Left lung (tissue), 10 donors: ENCODE data around the gene LIG3. TPM values are rescaled to one million over a fixed set of nuclear protein-coding genes. Genes with fewer than 3 reads are reported as not detected.

Experiments
- ATAC-seq: fragments of 200-7000 bp; cut with Tn5 transposase; one replicate; pipeline ENCODE4 v1.9.1; 2020; ENCODE audit warnings: moderate library complexity
- DNase-seq, 4 donors: peaks; one replicate each; pipeline ENCODE4 v3.0.0-alpha.2; 2013 to 2020
- H3K27ac ChIP-seq, 2 donors: fragments of 200-600 bp; sonication (generic) in 1 of 2; one replicate each; pipeline versions ENCODE4 v1.5.0 to v1.8.0; 2020 to 2021
- H3K27me3 ChIP-seq, 2 donors: fragments of 200-600 bp; sonication (generic) in 1 of 2; one replicate each; pipeline versions ENCODE4 v1.5.0 to v1.8.0; 2020 to 2021
- H3K36me3 ChIP-seq, 2 donors: fragments of 200-600 bp; sonication (generic) in 1 of 2; one replicate each; pipeline versions ENCODE4 v1.5.0 to v1.8.0; 2020 to 2021
- H3K4me1 ChIP-seq, 2 donors: fragments of 200-600 bp; one replicate each; pipeline ENCODE4 v1.8.0; 2021
- H3K4me3 ChIP-seq, 2 donors: fragments of 200-600 bp; sonication (generic) in 1 of 2; one replicate each; pipeline versions ENCODE4 v1.5.0 to v1.8.0; 2020 to 2021; ENCODE audit warnings: mild to moderate bottlenecking in 1 of 2
- H3K9me3 ChIP-seq, 2 donors: fragments of 200-600 bp; sonication (generic) in 1 of 2; one replicate each; pipeline versions ENCODE4 v1.5.0 to v1.8.0; 2020 to 2021
- intact Hi-C, 2 donors: fragments of 100-400 bp; cut with DNase I; formaldehyde crosslinking; loops; one replicate each; pipeline versions ENCODE4 v1.11.2 to v1.14.2; 2022
- polyA plus RNA-seq, 6 donors: library from polyadenylated mRNA; unstranded; fragments of 120-200 nt; gene quantifications; one replicate each; pipeline ENCODE4 v1.2.1, GENCODE V29; 2013; ENCODE audit not compliant: insufficient read length in 6 of 6
- total RNA-seq, 2 donors: library from RNA; stranded (reverse); fragmentation: NEBNext Ultra II Directional; extraction: Animal tissue kit (Norgen Biotek cat#: 25700); gene quantifications; one replicate each; pipeline ENCODE4 v1.2.1, GENCODE V29; 2021
- TF ChIP-seq, protein P1 (sequence below), 2 donors: fragments of 200-600 bp; sonication (generic) in 1 of 2; IDR thresholded peaks; one replicate each; pipeline versions ENCODE4 v1.5.0 to v1.8.0; 2021; ENCODE audit warnings: antibody characterized with exemption in 2 of 2
- donor health status: DM: no; HTN: yes; CAD: no.
- donor health status: DM: no; HTN: no; CAD: no.

The LIG3 gene
- total and polyA plus RNA-seq, 8 donors = 27.3 to 43.7 (median 32.0) TPM

GRCh38 chr17:35052241-35052610, 71.9 kb downstream of the LIG3 start:
- ATAC-seq (peak; percentile 20), DNase-seq (no peak)
- Histone ChIP-seq H3K9me3 (no peaks in the 10 kb centered on the region), H3K4me1 (peaks cover 20 to 31% of the 10 kb centered on the region in 2 donors), H3K36me3 (no peaks in the 10 kb centered on the region), H3K27me3 (no peaks in the 10 kb centered on the region), H3K27ac (peak overlapping the region; percentile 65 to 89), H3K4me3 (no peak overlapping the region)
- intact Hi-C loops = no loop called here
- TF ChIP-seq, protein P1, sequence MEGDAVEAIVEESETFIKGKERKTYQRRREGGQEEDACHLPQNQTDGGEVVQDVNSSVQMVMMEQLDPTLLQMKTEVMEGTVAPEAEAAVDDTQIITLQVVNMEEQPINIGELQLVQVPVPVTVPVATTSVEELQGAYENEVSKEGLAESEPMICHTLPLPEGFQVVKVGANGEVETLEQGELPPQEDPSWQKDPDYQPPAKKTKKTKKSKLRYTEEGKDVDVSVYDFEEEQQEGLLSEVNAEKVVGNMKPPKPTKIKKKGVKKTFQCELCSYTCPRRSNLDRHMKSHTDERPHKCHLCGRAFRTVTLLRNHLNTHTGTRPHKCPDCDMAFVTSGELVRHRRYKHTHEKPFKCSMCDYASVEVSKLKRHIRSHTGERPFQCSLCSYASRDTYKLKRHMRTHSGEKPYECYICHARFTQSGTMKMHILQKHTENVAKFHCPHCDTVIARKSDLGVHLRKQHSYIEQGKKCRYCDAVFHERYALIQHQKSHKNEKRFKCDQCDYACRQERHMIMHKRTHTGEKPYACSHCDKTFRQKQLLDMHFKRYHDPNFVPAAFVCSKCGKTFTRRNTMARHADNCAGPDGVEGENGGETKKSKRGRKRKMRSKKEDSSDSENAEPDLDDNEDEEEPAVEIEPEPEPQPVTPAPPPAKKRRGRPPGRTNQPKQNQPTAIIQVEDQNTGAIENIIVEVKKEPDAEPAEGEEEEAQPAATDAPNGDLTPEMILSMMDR (IDR thresholded peaks at IDR 0.05) = no peak

DNA sequence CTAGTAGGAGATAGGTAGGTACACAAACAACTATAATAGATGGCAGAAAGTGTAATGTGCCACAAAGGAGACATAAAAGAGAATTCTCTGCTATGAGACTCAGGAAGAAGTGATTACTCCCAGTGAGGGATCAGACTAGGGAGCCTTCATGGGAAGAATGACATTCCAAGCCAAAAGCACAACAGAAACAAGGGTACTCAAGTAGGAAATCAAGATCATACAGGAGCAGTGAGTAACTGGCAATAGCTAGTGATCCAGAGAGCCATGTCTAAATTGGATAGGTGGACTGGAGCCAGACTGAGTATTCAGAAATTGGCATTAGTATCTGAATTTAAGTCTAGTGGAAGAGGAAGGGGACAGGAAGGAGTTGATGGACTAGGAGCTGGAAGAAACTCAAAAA, 72.5 kb downstream of the LIG3 start:
- TF ChIP-seq, protein P1 (IDR thresholded peaks at IDR 0.05) = no peak
- Histone ChIP-seq H3K4me3 (no peak overlapping the region), H3K27me3 (no peaks in the 10 kb centered on the region)

GRCh38 chr17:35053204-35053603, 72.9 kb downstream of the LIG3 start:
- Histone ChIP-seq H3K27me3 (no peaks in the 10 kb centered on the region), H3K27ac (peak overlapping the region in 1 of 2 donors; percentile 89), H3K36me3 (no peaks in the 10 kb centered on the region), H3K4me1 (peaks cover 20 to 31% of the 10 kb centered on the region in 2 donors), H3K9me3 (no peaks in the 10 kb centered on the region), H3K4me3 (no peak overlapping the region)
- no peak for DNase-seq
- intact Hi-C loops = no loop called here
- TF ChIP-seq, protein P1 (IDR thresholded peaks at IDR 0.05) = no peak
- no peak for ATAC-seq

More for the DNA sequence above, 72.5 kb downstream of the LIG3 start:
- H3K9me3 ChIP-seq = no peaks in the 10 kb centered on the region
- H3K36me3 ChIP-seq = no peaks in the 10 kb centered on the region
- ATAC-seq (no peak), DNase-seq (no peak)
- intact Hi-C loops = no loop called here
- peaks cover 20 to 31% of the 10 kb centered on the region in 2 donors for H3K4me1 ChIP-seq
- H3K27ac ChIP-seq = peak overlapping the region in 1 of 2 donors; percentile 89

DNA sequence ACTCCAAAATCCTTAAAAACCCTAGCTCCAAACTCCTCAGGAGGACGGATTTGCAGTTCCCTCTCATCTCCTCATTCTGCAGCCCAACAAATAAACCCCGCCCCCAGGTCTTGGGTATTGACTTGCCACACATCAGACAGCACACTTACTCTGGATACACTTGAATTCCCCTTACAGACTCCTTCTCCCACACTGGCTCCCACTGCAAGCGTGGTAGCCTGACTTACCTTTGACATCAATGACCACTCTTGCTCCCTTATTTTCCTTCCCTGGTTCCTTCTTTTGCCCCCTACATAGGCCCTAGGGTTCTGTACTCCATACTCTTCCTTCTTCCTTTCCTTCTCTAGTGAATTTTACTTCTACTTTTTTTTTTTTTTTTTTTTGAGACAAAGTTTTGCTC, 75.7 kb downstream of the LIG3 start:
- Histone ChIP-seq H3K27me3 (no peaks in the 10 kb centered on the region), H3K36me3 (peaks cover 0 to 3% of the 10 kb centered on the region in 2 donors), H3K9me3 (no peaks in the 10 kb centered on the region), H3K27ac (no peak overlapping the region), H3K4me3 (no peak overlapping the region), H3K4me1 (peaks cover 16 to 23% of the 10 kb centered on the region in 2 donors)
- ATAC-seq = no peak
- DNase-seq = no peak
- TF ChIP-seq, protein P1 (IDR thresholded peaks at IDR 0.05) = no peak
- intact Hi-C loops = no loop called here

- TF ChIP-seq, protein P1 (IDR thresholded peaks at IDR 0.05) = no peak
- H3K36me3 ChIP-seq = peaks cover 0 to 10% of the 10 kb centered on the region in 2 donors
- no peaks in the 10 kb centered on the region for H3K9me3 ChIP-seq
- no peak overlapping the region for H3K4me3 ChIP-seq
- peak in 1 of 4 donors; percentile 28 for DNase-seq
- no peaks in the 10 kb centered on the region for H3K27me3 ChIP-seq
- H3K27ac ChIP-seq = no peak overlapping the region
- peaks cover 2 to 13% of the 10 kb centered on the region in 2 donors for H3K4me1 ChIP-seq
- ATAC-seq = no peak
- intact Hi-C loops = no loop called here
These were observed 77.1 kb downstream of the LIG3 start for GRCh38 chr17:35057332-35057915.

Other genes starting within 250 kb of the LIG3 start
- 1 to 10 TPM in 1 of 2 donors, under 1 TPM in 1; 0.58 to 2.0 TPM for gene CCT6B, start 19.1 kb upstream of the LIG3 start, total RNA-seq
- 1 to 10 TPM; 2.9 to 5.1 (median 3.8) TPM for gene CCT6B, start 19.1 kb upstream of the LIG3 start, polyA plus RNA-seq
- 10 to 100 TPM; 11.8 to 11.9 TPM for gene ZNF830, start 19.0 kb upstream of the LIG3 start, total RNA-seq
- 10 to 100 TPM; 19.5 to 27.5 (median 21.8) TPM for gene ZNF830, start 19.0 kb upstream of the LIG3 start, polyA plus RNA-seq
- gene RFFL, start 83.2 kb downstream of the LIG3 start, total RNA-seq = 10 to 100 TPM; 22.2 to 42.0 TPM
- gene RFFL, start 83.2 kb downstream of the LIG3 start, polyA plus RNA-seq = 10 to 100 TPM; 19.6 to 24.1 (median 22.2) TPM
- 10 to 100 TPM; 13.6 to 20.8 TPM for gene RAD51D, start 139.3 kb downstream of the LIG3 start, total RNA-seq
- 10 to 100 TPM; 15.4 to 18.0 (median 16.4) TPM for gene RAD51D, start 139.3 kb downstream of the LIG3 start, polyA plus RNA-seq
- not detected for gene FNDC8, start 141.1 kb downstream of the LIG3 start, total RNA-seq
- under 1 TPM in 5 of 6 donors, not detected in 1; 0.20 to 0.34 (median 0.25) TPM for gene FNDC8, start 141.1 kb downstream of the LIG3 start, polyA plus RNA-seq
- 10 to 100 TPM in 1 of 2 donors, 1 to 10 TPM in 1; 8.7 to 15.3 TPM for gene NLE1, start 161.8 kb downstream of the LIG3 start, total RNA-seq
- gene NLE1, start 161.8 kb downstream of the LIG3 start, polyA plus RNA-seq = 10 to 100 TPM; 18.1 to 23.0 (median 20.7) TPM
- gene UNC45B, start 167.3 kb downstream of the LIG3 start, total RNA-seq = under 1 TPM; 0.20 to 0.65 TPM
- under 1 TPM; 0.25 to 0.43 (median 0.39) TPM for gene UNC45B, start 167.3 kb downstream of the LIG3 start, polyA plus RNA-seq
- gene SLC35G3, start 213.9 kb downstream of the LIG3 start, total RNA-seq = not detected
- not detected for gene SLC35G3, start 213.9 kb downstream of the LIG3 start, polyA plus RNA-seq